DMS153 (cell line): ENCODE data around the gene CDC42BPA.

Source experiments
- DNase-seq: peaks from one replicate; lab custom pipeline; 2025; lab: John Stamatoyannopoulos, UW

The CDC42BPA gene

GRCh38 chr1:226943927-226944326 is 374.4 kb downstream of the CDC42BPA start:
- DNase-seq, result no peak

- no peak for DNase-seq
Observed at GRCh38 chr1:226943156-226943555, 375.1 kb downstream of the CDC42BPA start.

DNA sequence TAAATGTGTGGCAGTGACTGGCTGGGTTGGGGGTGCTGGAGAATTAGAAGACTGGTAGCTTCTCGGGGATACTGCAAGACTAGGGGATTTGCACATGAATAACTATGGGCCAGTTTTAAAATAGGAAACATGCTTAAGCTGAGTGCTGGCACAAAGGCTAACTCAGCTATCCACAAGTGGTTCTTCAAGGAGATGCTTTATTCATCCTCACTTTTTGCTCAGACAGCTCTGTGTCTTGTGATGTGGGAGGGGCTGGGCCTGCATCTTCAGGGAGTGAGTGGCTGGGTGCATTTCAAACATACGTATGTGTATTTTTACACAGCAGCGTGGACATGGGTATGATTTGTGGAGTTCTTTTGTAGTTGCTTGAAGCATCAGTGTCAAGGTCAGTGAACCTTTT is 375.9 kb downstream of the CDC42BPA start:
- no peak for DNase-seq

DNA sequence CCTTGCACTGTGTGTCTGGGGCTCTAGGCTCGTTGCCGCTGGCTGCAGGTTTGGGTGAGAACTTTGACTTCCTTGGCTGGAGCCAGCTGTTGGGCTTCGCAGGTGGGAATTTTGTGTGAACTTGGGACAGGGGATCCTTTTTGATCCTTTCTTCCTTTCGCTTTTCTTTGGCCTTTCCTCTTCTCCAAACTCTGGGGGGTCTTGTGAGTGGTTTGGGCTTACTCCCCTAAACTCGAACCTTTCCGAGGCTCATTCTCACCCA is 377.6 kb downstream of the CDC42BPA start:
- DNase-seq, result no peak

GRCh38 chr1:226940029-226940805 is 378.1 kb downstream of the CDC42BPA start, which contains the start of gene COQ8A:
Gene COQ8A (plus strand): TSS chr1:226940294. CDS start chr1:226961386, 21,092 bp downstream.
- DNase-seq, result peak; percentile 100
